Measurements from ENCODE around the gene CASQ2. TPM values are rescaled to one million over a fixed set of nuclear protein-coding genes. Genes with fewer than 3 reads are reported as not detected.

CASQ2 gene
- total and polyA plus RNA-seq, 8 donors: 0.81 to 41.4 (median 7.9) TPM

GRCh38 chr1:115807723-115808122, 39.2 kb upstream of the CASQ2 start:
- peak; percentile 67 to 88 for DNase-seq
- Histone ChIP-seq H3K4me1 (peaks cover 6 to 37% (median 20%) of the 10 kb centered on the region in 4 donors), H3K27me3 (no peaks in the 10 kb centered on the region), H3K9me3 (no peaks in the 10 kb centered on the region), H3K36me3 (no peaks in the 10 kb centered on the region), H3K27ac (no peak overlapping the region), H3K4me3 (no peak overlapping the region)
- WGBS, 5 donors: 0 to 6% (median 1%) methylated on average over 2 of the region's 2 CpGs
- intact Hi-C loops (cut with DNase I; ENCODE audit: low total_unique reads): loop anchor here (5.0 kb wide), 1 partner anchor 175 kb away; no protein-coding TSS in a partner anchor
- peak in 5 of 7 experiments; percentile 48 to 69 (median 59) for TF ChIP-seq CTCF (IDR thresholded peaks at IDR 0.05)
- TF ChIP-seq POLR2A (IDR thresholded peaks at IDR 0.05): no peak

- DNase-seq: no peak
- no peaks in the 10 kb centered on the region for H3K27me3 ChIP-seq
- TF ChIP-seq EP300 (IDR thresholded peaks at IDR 0.05) (no peak), POLR2AphosphoS5 (IDR thresholded peaks at IDR 0.05) (no peak), CTCF (IDR thresholded peaks at IDR 0.05) (no peak)
Observed at GRCh38 chr1:115805597-115805996, 37.1 kb upstream of the CASQ2 start.

GRCh38 chr1:115802416-115802815, 33.9 kb upstream of the CASQ2 start:
- peaks cover 0 to under 1% (median 0%) of the 10 kb centered on the region in 4 donors for H3K4me1 ChIP-seq
- H3K36me3 ChIP-seq: no peaks in the 10 kb centered on the region
- WGBS, 5 donors: 66 to 95% (median 80%) methylated on average over 2 of the region's 2 CpGs
- no peak overlapping the region for H3K4me3 ChIP-seq
- no peaks in the 10 kb centered on the region for H3K27me3 ChIP-seq
- H3K9me3 ChIP-seq: no peaks in the 10 kb centered on the region
- intact Hi-C loops (cut with DNase I; ENCODE audit: low total_unique reads): no loop called here
- H3K27ac ChIP-seq: no peak overlapping the region
- no peak for TF ChIP-seq CTCF (IDR thresholded peaks at IDR 0.05)
- TF ChIP-seq POLR2AphosphoS5 (IDR thresholded peaks at IDR 0.05): no peak
- TF ChIP-seq EP300 (IDR thresholded peaks at IDR 0.05): no peak
- no peak for TF ChIP-seq POLR2A (IDR thresholded peaks at IDR 0.05)
- DNase-seq: no peak

More at GRCh38 chr1:115805597-115805996, 37.1 kb upstream of the CASQ2 start:
- H3K9me3 ChIP-seq: no peaks in the 10 kb centered on the region
- no peaks in the 10 kb centered on the region for H3K36me3 ChIP-seq
- WGBS, 5 donors: 91 to 100% (median 97%) methylated on average over 1 of the region's 1 CpG
- H3K4me3 ChIP-seq: no peak overlapping the region
- no peak overlapping the region for H3K27ac ChIP-seq
- intact Hi-C loops (cut with DNase I; ENCODE audit: low total_unique reads): loop anchor here (5.0 kb wide), 1 partner anchor 177 kb away; no protein-coding TSS in a partner anchor
- peaks cover 4 to 27% (median 12%) of the 10 kb centered on the region in 4 donors for H3K4me1 ChIP-seq

GRCh38 chr1:115797486-115797885, 29.0 kb upstream of the CASQ2 start:
- intact Hi-C loops (cut with DNase I; ENCODE audit: low total_unique reads): no loop called here
- Histone ChIP-seq H3K36me3 (no peaks in the 10 kb centered on the region), H3K9me3 (no peaks in the 10 kb centered on the region), H3K27me3 (peaks cover 0 to 20% (median 6%) of the 10 kb centered on the region in 3 donors), H3K4me1 (no peaks in the 10 kb centered on the region), H3K27ac (no peak overlapping the region), H3K4me3 (no peak overlapping the region)
- TF ChIP-seq CTCF (IDR thresholded peaks at IDR 0.05) (no peak), EP300 (IDR thresholded peaks at IDR 0.05) (no peak), POLR2A (IDR thresholded peaks at IDR 0.05) (no peak), POLR2AphosphoS5 (IDR thresholded peaks at IDR 0.05) (no peak)
- DNase-seq: no peak
- 81 to 94% (median 93%) methylated on average over 4 of the region's 4 CpGs for WGBS, 5 donors
